ENCODE measurements around the gene LRRC10. TPM values are rescaled to one million over a fixed set of nuclear protein-coding genes. Genes with fewer than 3 reads are reported as not detected.
A peak's percentile ranks its signal among the peaks of the same experiment; 100 is the strongest.
"Not testable (repeated sequence)": the region's sequence is repeated elsewhere in the genome, so short reads cannot be mapped to it uniquely, and the experiment has no call there.

Gene LRRC10
- polyA plus RNA-seq, 10 donors: 0.17 to 0.18 TPM; not detected in 8

GRCh38 chr12:69619050-69619449 lies 8.3 kb upstream of the LRRC10 start:
- DNase-seq: no peak

- DNase-seq: peak in 1 of 3 donors; percentile 6
Observed at GRCh38 chr12:69616025-69616424, 5.3 kb upstream of the LRRC10 start.

GRCh38 chr12:69613351-69613750 lies 2.6 kb upstream of the LRRC10 start:
- DNase-seq: no peak

GRCh38 chr12:69610126-69610525 lies 581 bp downstream of the LRRC10 start:
- no peak for DNase-seq

- no peak for DNase-seq
Observed at GRCh38 chr12:69608114-69608513, 2.6 kb downstream of the LRRC10 start.

GRCh38 chr12:69604275-69604674 lies 6.4 kb downstream of the LRRC10 start:
- DNase-seq: not testable (repeated sequence)

GRCh38 chr12:69603556-69603955 lies 7.2 kb downstream of the LRRC10 start:
- not testable (repeated sequence) for DNase-seq

GRCh38 chr12:69602954-69603353 lies 7.8 kb downstream of the LRRC10 start:
- no peak for DNase-seq

- DNase-seq: no peak
Observed at GRCh38 chr12:69601962-69602685, 8.6 kb downstream of the LRRC10 start.

- no peak for DNase-seq
Observed at GRCh38 chr12:69600804-69601203, 9.9 kb downstream of the LRRC10 start.

GRCh38 chr12:69598174-69598753 lies 12.4 kb downstream of the LRRC10 start:
- no peak for DNase-seq

GRCh38 chr12:69595689-69596088 lies 15.0 kb downstream of the LRRC10 start:
- no peak for DNase-seq

GRCh38 chr12:69589082-69589481 lies 21.6 kb downstream of the LRRC10 start:
- no peak for DNase-seq

GRCh38 chr12:69588527-69588926 lies 22.2 kb downstream of the LRRC10 start:
- no peak for DNase-seq

- DNase-seq: peak; percentile 96 to 99 (median 98)
Observed at GRCh38 chr12:69585189-69586062, 25.3 kb downstream of the LRRC10 start, which contains the start of gene CCT2. Gene CCT2 (plus strand): TSS chr12:69585459. CDS start chr12:69585522, 63 bp downstream.

- DNase-seq: no peak
Observed at GRCh38 chr12:69583203-69583602, 27.5 kb downstream of the LRRC10 start.

GRCh38 chr12:69580074-69580473 lies 30.6 kb downstream of the LRRC10 start:
- DNase-seq: no peak

GRCh38 chr12:69579029-69579428 lies 31.7 kb downstream of the LRRC10 start:
- DNase-seq: no peak

GRCh38 chr12:69578283-69578682 lies 32.4 kb downstream of the LRRC10 start:
- DNase-seq: no peak

- DNase-seq: no peak
Observed at GRCh38 chr12:69575346-69575745, 35.4 kb downstream of the LRRC10 start.

GRCh38 chr12:69570545-69571399 lies 39.9 kb downstream of the LRRC10 start:
- DNase-seq: peak; percentile 44 to 66 (median 55)
